Measurements from ENCODE around the gene SORCS3.

The SORCS3 gene

GRCh38 chr10:104907521-104907920, 266.4 kb downstream of the SORCS3 start:
- Histone ChIP-seq H3K27me3 (ENCODE audit: low read length) (no peaks in the 10 kb centered on the region), H3K9ac (ENCODE audit: low read length) (no peak overlapping the region), H3K4me2 (ENCODE audit: low read depth, low read length, poor library complexity, severe bottlenecking) (no peak overlapping the region), H3K4me3 (ENCODE audit: insufficient read depth, low read length, poor library complexity, severe bottlenecking) (no peak overlapping the region), H3K36me3 (ENCODE audit: low read length) (no peaks in the 10 kb centered on the region), H3K9me2 (replicated peaks; ENCODE audit: insufficient read depth, low read length) (no peaks in the 10 kb centered on the region; the same call in 1 of the 2 replicates), H3K79me2 (ENCODE audit: insufficient read depth, low read length) (no peaks in the 10 kb centered on the region), H3K9me3 (ENCODE audit: insufficient read depth, low read length) (no peaks in the 10 kb centered on the region), H2AFZ (ENCODE audit: low read depth, low read length, severe bottlenecking) (no peak overlapping the region), H4K20me1 (ENCODE audit: low read depth, low read length) (no peaks in the 10 kb centered on the region), H3K27ac (ENCODE audit: low read depth, low read length) (no peak overlapping the region), H3F3A (ENCODE audit: insufficient read depth) (no peaks in the 10 kb centered on the region)
- no peak for TF ChIP-seq CTCF (IDR thresholded peaks at IDR 0.05; ENCODE audit: insufficient read depth, low read length, poor library complexity, severe bottlenecking)
- no peak for TF ChIP-seq EZH2phosphoT487 (conservative IDR thresholded peaks at IDR 0.05; ENCODE audit: low read length)

- H3K4me3 ChIP-seq (ENCODE audit: insufficient read depth, low read length, poor library complexity, severe bottlenecking), result no peak overlapping the region
- H3K27me3 ChIP-seq (ENCODE audit: low read length), result no peaks in the 10 kb centered on the region
- H3K4me2 ChIP-seq (ENCODE audit: low read depth, low read length, poor library complexity, severe bottlenecking), result no peak overlapping the region
- no peaks in the 10 kb centered on the region for H3K36me3 ChIP-seq (ENCODE audit: low read length)
- TF ChIP-seq CTCF (IDR thresholded peaks at IDR 0.05; ENCODE audit: insufficient read depth, low read length, poor library complexity, severe bottlenecking) (no peak), EZH2phosphoT487 (conservative IDR thresholded peaks at IDR 0.05; ENCODE audit: low read length) (no peak)
- no peaks in the 10 kb centered on the region; the same call in 1 of the 2 replicates for H3K9me2 ChIP-seq (replicated peaks; ENCODE audit: insufficient read depth, low read length)
- H3K9me3 ChIP-seq (ENCODE audit: insufficient read depth, low read length), result no peaks in the 10 kb centered on the region
- no peaks in the 10 kb centered on the region for H4K20me1 ChIP-seq (ENCODE audit: low read depth, low read length)
- H3K27ac ChIP-seq (ENCODE audit: low read depth, low read length), result no peak overlapping the region
- no peak overlapping the region for H3K9ac ChIP-seq (ENCODE audit: low read length)
- no peak overlapping the region for H2AFZ ChIP-seq (ENCODE audit: low read depth, low read length, severe bottlenecking)
- H3K79me2 ChIP-seq (ENCODE audit: insufficient read depth, low read length), result no peaks in the 10 kb centered on the region
- H3F3A ChIP-seq (ENCODE audit: insufficient read depth), result no peaks in the 10 kb centered on the region
Measured at GRCh38 chr10:104908581-104908980, 267.5 kb downstream of the SORCS3 start.

- Histone ChIP-seq H3K36me3 (ENCODE audit: low read length) (no peaks in the 10 kb centered on the region), H3K9ac (ENCODE audit: low read length) (no peak overlapping the region), H3K27ac (ENCODE audit: low read depth, low read length) (no peak overlapping the region), H3K79me2 (ENCODE audit: insufficient read depth, low read length) (no peaks in the 10 kb centered on the region), H3F3A (ENCODE audit: insufficient read depth) (no peaks in the 10 kb centered on the region), H2AFZ (ENCODE audit: low read depth, low read length, severe bottlenecking) (no peak overlapping the region), H3K9me3 (ENCODE audit: insufficient read depth, low read length) (no peaks in the 10 kb centered on the region), H3K4me2 (ENCODE audit: low read depth, low read length, poor library complexity, severe bottlenecking) (no peak overlapping the region), H3K4me3 (ENCODE audit: insufficient read depth, low read length, poor library complexity, severe bottlenecking) (no peak overlapping the region), H3K27me3 (ENCODE audit: low read length) (no peaks in the 10 kb centered on the region), H3K9me2 (replicated peaks; ENCODE audit: insufficient read depth, low read length) (no peaks in the 10 kb centered on the region; the same call in 1 of the 2 replicates), H4K20me1 (ENCODE audit: low read depth, low read length) (no peaks in the 10 kb centered on the region)
- TF ChIP-seq CTCF (IDR thresholded peaks at IDR 0.05; ENCODE audit: insufficient read depth, low read length, poor library complexity, severe bottlenecking) (no peak), EZH2phosphoT487 (conservative IDR thresholded peaks at IDR 0.05; ENCODE audit: low read length) (no peak)
Measured at GRCh38 chr10:104910712-104911111, 269.6 kb downstream of the SORCS3 start.
